Breast epithelium (tissue), 4 donors: Measurements from ENCODE around the gene EIF2S1. TPM values are rescaled to one million over a fixed set of nuclear protein-coding genes. Genes with fewer than 3 reads are reported as not detected.

ENCODE experiments used
- DNase-seq, 2 donors: peaks; one replicate each; pipeline ENCODE4 v3.0.0-alpha.2; 2019; ENCODE audit warnings: low spot score in 2 of 2
- H3K27ac ChIP-seq, 2 donors: fragments of 200-600 bp; sonication (generic) in 1 of 2; one replicate each; pipeline ENCODE4 v1.5.1; 2016 to 2019; ENCODE audit warnings: mild to moderate bottlenecking in 1 of 2
- H3K27me3 ChIP-seq, 2 donors: fragments of 200-600 bp; sonication (generic) in 1 of 2; one replicate each; pipeline versions ENCODE4 v1.5.1 to v1.6.0; 2017 to 2019; ENCODE audit warnings: control low read depth in 1 of 2, mild to moderate bottlenecking in 1 of 2
- H3K36me3 ChIP-seq: fragments of 200-600 bp; one replicate; pipeline ENCODE4 v1.5.1; 2019
- H3K4me1 ChIP-seq, 2 donors: fragments of 200-600 bp; sonication (generic); one replicate each; pipeline ENCODE4 v1.5.1; 2016 to 2019; ENCODE audit warnings: control low read depth in 1 of 2
- H3K4me3 ChIP-seq, 3 donors: fragments of 200-600 bp; sonication (generic); 1 replicate in 2 of 3; 2 replicates in 1 of 3; pipeline ENCODE4 v1.5.1; 2016 to 2019; ENCODE audit warnings: mild to moderate bottlenecking in 3 of 3, moderate library complexity in 2 of 3
- H3K9me3 ChIP-seq, 2 donors: fragments of 200-600 bp; sonication (generic) in 1 of 2; one replicate each; pipeline ENCODE4 v1.5.1; 2016 to 2019; ENCODE audit warnings: control low read depth in 1 of 2
- POLR2A ChIP-seq: fragments of 450-650 bp; IDR thresholded peaks from one replicate; pipeline ENCODE4 v1.6.1; 2016; ENCODE audit warnings: antibody characterized with exemption, mild to moderate bottlenecking, moderate library complexity
- POLR2AphosphoS5 ChIP-seq, 3 donors: sonication (generic); formaldehyde crosslinking; IDR thresholded peaks; one replicate each; pipeline ENCODE4 v1.6.1; 2017; ENCODE audit warnings: antibody characterized with exemption in 3 of 3
- intact Hi-C: fragments of 100-400 bp; cut with DNase I; formaldehyde crosslinking; loops from one replicate; pipeline ENCODE4 v1.15.1; 2023; ENCODE audit warnings: low total_unique reads
- total RNA-seq, 3 donors: library from RNA; depleted of rRNA; stranded (reverse); fragments of >200 nt; gene quantifications; one replicate each; pipeline ENCODE4 v1.1.0, GENCODE V29; 2016
- TF ChIP-seq, protein P1 (sequence below), 3 donors: fragments of 450-650 bp; IDR thresholded peaks; one replicate each; pipeline ENCODE4 v1.5.1; 2016 to 2017; ENCODE audit warnings: antibody characterized with exemption in 3 of 3, mild to moderate bottlenecking in 3 of 3, moderate library complexity in 3 of 3

The EIF2S1 gene
- total RNA-seq, 3 donors from 2014 or later: 63.9 to 107 (median 89.4) TPM

DNA sequence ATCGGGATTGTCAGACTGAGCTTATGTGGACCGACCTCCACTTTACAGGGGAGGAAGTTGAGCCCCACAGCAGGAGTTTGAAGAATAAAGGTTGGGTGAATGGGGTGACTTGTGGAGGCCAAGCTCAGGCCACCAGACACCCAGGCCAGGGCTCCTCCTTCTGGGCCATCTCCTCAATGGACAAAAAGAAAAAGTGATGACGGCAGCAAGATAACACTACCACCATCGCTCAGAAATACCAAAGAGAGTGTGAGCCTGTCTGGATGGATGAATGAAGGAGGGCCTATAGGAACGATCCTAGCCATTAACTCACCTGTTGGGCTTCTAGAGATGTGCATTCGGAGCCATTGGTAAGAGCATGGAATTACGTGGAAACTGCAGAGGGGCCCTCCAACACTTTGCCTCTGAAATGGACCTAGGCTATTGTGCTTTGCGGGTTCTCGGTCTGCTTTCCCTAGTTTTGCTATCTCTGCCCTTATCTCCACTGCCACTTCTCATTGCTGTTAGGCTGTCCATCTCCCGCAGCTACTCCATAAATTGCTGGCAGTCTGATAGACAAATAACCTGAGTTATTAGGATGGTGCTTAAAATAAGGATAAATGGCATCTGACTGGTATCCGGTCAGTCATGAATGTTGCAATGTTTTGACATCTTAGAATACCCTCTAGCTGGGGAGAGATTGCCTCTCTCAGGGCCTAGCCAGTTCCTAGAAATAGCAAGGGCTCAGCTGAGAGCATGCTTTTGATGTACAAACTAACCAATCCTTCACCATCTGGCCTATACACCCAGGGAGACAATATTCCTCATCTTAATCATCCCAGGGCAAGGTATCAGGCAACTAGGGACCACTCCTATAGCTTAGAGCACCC lies 61.5 kb downstream of the EIF2S1 start:
- no peak for TF ChIP-seq POLR2A
- TF ChIP-seq, protein P1, sequence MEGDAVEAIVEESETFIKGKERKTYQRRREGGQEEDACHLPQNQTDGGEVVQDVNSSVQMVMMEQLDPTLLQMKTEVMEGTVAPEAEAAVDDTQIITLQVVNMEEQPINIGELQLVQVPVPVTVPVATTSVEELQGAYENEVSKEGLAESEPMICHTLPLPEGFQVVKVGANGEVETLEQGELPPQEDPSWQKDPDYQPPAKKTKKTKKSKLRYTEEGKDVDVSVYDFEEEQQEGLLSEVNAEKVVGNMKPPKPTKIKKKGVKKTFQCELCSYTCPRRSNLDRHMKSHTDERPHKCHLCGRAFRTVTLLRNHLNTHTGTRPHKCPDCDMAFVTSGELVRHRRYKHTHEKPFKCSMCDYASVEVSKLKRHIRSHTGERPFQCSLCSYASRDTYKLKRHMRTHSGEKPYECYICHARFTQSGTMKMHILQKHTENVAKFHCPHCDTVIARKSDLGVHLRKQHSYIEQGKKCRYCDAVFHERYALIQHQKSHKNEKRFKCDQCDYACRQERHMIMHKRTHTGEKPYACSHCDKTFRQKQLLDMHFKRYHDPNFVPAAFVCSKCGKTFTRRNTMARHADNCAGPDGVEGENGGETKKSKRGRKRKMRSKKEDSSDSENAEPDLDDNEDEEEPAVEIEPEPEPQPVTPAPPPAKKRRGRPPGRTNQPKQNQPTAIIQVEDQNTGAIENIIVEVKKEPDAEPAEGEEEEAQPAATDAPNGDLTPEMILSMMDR (IDR thresholded peaks at IDR 0.05): no peak
- no peak for TF ChIP-seq POLR2AphosphoS5 (IDR thresholded peaks at IDR 0.05)
- H3K4me1 ChIP-seq: no peaks in the 10 kb centered on the region
- no peaks in the 10 kb centered on the region for H3K27me3 ChIP-seq
- no peak for DNase-seq
- H3K4me3 ChIP-seq: no peak overlapping the region
- no peak overlapping the region for H3K27ac ChIP-seq
- no peaks in the 10 kb centered on the region for H3K9me3 ChIP-seq
- H3K36me3 ChIP-seq: no peaks in the 10 kb centered on the region
- intact Hi-C loops: loop anchor here (10.0 kb wide), 1 partner anchor 153 kb away; no protein-coding TSS in a partner anchor

DNA sequence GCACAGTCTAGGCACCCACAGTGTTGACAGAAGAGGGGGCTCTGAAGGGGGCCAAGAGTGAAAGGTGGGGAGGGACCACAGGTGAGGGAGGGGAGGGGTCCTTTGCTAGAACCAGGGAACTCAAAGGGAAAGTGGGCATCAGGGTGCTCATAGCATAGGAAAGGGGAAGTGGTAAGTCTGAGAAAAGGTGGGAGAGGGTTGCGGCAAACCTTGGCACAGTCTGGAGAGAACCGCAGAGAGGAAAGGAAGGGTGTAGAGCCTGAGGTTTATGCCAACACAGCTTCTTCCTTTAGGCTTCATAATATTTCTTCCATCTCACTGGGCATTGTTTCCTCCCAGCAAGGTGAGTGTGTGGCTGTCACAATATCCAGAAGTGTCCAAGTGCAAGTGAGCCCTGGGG lies 63.3 kb downstream of the EIF2S1 start:
- no peak overlapping the region for H3K27ac ChIP-seq
- no peak for TF ChIP-seq POLR2AphosphoS5 (IDR thresholded peaks at IDR 0.05)
- TF ChIP-seq, protein P1 (IDR thresholded peaks at IDR 0.05): no peak
- TF ChIP-seq POLR2A: no peak
- no peaks in the 10 kb centered on the region for H3K36me3 ChIP-seq
- intact Hi-C loops: loop anchor here (10.0 kb wide), 1 partner anchor 151 kb away; no protein-coding TSS in a partner anchor
- no peak overlapping the region for H3K4me3 ChIP-seq
- no peaks in the 10 kb centered on the region for H3K4me1 ChIP-seq
- no peak for DNase-seq
- H3K9me3 ChIP-seq: no peaks in the 10 kb centered on the region
- H3K27me3 ChIP-seq: no peaks in the 10 kb centered on the region

DNA sequence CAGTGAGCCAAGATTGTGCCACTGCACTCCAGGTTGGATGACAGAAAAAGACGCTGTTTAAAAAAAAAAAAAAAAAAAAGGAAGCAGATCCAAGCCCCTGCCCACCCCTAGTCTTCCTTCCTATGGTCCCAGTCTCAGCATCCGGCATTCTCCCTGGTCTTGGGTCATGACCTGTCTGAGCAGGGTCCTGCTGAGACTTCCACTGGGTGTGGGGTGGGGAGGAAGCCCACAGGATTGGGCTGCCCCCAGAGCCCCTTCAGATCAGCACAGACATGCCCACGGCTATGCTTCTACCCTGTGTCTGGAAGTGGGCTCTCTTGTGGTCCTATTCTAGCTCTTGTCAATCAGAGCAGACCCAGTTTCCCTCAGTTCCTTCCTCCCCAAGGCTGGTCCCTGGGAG lies 64.4 kb downstream of the EIF2S1 start:
- intact Hi-C loops: loop anchor here (10.0 kb wide), 1 partner anchor 150 kb away; no protein-coding TSS in a partner anchor

DNA sequence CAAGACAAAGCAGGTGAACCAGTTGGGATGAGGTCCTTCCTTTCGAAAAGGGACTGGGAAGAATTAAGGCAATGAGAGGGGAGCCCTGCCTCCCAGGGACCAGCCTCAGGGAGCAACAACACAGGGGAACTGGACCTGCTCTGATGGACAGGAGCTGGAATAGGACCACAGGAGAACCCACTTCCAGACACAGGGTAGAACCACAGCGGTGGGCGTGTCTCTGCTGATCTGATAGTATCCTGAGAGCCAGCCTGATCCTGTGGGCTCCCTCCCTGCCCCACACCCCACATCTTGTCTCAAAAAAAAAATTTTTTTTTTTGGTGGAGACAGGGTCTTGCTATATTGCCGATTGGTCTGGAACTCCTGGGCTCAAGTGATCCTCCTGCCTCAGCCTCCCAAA lies 65.5 kb downstream of the EIF2S1 start:
- DNase-seq: no peak
- Histone ChIP-seq H3K4me1 (no peaks in the 10 kb centered on the region), H3K9me3 (no peaks in the 10 kb centered on the region), H3K27ac (no peak overlapping the region), H3K27me3 (no peaks in the 10 kb centered on the region), H3K36me3 (no peaks in the 10 kb centered on the region), H3K4me3 (no peak overlapping the region)
- intact Hi-C loops: loop anchor here (10.0 kb wide), 1 partner anchor 149 kb away; no protein-coding TSS in a partner anchor
- TF ChIP-seq POLR2A: no peak
- TF ChIP-seq POLR2AphosphoS5 (IDR thresholded peaks at IDR 0.05): no peak
- TF ChIP-seq, protein P1 (IDR thresholded peaks at IDR 0.05): no peak

More for the DNA sequence above, 64.4 kb downstream of the EIF2S1 start:
- DNase-seq: no peak
- no peak for TF ChIP-seq POLR2A
- H3K27ac ChIP-seq: no peak overlapping the region
- H3K4me3 ChIP-seq: no peak overlapping the region
- H3K36me3 ChIP-seq: no peaks in the 10 kb centered on the region
- no peaks in the 10 kb centered on the region for H3K9me3 ChIP-seq
- H3K4me1 ChIP-seq: no peaks in the 10 kb centered on the region
- no peaks in the 10 kb centered on the region for H3K27me3 ChIP-seq

DNA sequence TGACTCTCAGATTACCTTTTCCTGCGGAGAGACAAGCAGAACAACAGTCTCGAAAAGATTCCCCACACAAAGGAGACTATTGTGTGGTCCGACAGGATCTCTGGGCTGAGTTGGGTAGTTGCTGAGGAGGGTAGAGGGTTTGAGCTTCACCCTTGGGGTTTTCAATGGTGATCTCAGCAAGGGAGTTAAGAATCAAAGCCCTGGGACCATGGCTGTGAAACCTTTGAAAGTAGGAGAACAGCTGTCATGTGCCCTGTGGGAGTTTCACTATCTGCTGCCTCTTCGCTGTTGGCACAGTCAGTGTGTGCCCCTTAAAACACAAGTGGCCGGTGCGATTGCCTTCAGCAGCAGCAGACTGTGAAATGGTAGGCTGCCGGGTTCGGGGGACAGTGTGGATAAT lies 66.0 kb downstream of the EIF2S1 start:
- Histone ChIP-seq H3K4me1 (no peaks in the 10 kb centered on the region), H3K4me3 (no peak overlapping the region), H3K36me3 (no peaks in the 10 kb centered on the region), H3K9me3 (no peaks in the 10 kb centered on the region), H3K27ac (no peak overlapping the region), H3K27me3 (no peaks in the 10 kb centered on the region)
- no peak for TF ChIP-seq POLR2A
- no peak for TF ChIP-seq POLR2AphosphoS5 (IDR thresholded peaks at IDR 0.05)
- TF ChIP-seq, protein P1 (IDR thresholded peaks at IDR 0.05): no peak
- DNase-seq: no peak
- intact Hi-C loops: loop anchor here (10.0 kb wide), 1 partner anchor 149 kb away; no protein-coding TSS in a partner anchor
